ENCODE results near the gene FXYD5.

- TF ChIP-seq CTCF (IDR thresholded peaks at IDR 0.05; ENCODE audit: low read depth, low read length, poor library complexity, severe bottlenecking) (no peak), EZH2phosphoT487 (IDR thresholded peaks at IDR 0.05; ENCODE audit: borderline replicate concordance, low read length) (no peak)
Observed at GRCh38 chr19:35216016-35216832, 61.7 kb downstream of the FXYD5 start.
